Peyer's patch (tissue), 4 donors: Measurements from ENCODE around the gene AOAH. TPM values are rescaled to one million over a fixed set of nuclear protein-coding genes. Genes with fewer than 3 reads are reported as not detected.

ENCODE experiments used
- DNase-seq, 3 donors: peaks; one replicate each; pipeline ENCODE4 v3.0.0-alpha.2; 2017 to 2019
- H3K27ac ChIP-seq, 4 donors: fragments of 200-600 bp; sonication (generic); one replicate each; pipeline ENCODE4 v1.5.1; 2016 to 2019
- H3K27me3 ChIP-seq, 2 donors: fragments of 200-600 bp; sonication (generic); one replicate each; pipeline ENCODE4 v1.5.1; 2019
- H3K36me3 ChIP-seq, 3 donors: fragments of 200-600 bp; sonication (generic); one replicate each; pipeline ENCODE4 v1.5.1; 2016 to 2019
- H3K4me1 ChIP-seq, 4 donors: fragments of 200-600 bp; sonication (generic); one replicate each; pipeline ENCODE4 v1.5.1; 2016 to 2019
- H3K4me3 ChIP-seq, 4 donors: fragments of 200-600 bp; sonication (generic); 1 replicate in 3 of 4; 2 replicates in 1 of 4; pipeline ENCODE4 v1.5.1; 2016 to 2019; ENCODE audit warnings: mild to moderate bottlenecking in 1 of 4
- H3K9me3 ChIP-seq, 4 donors: fragments of 200-600 bp; sonication (generic); one replicate each; pipeline ENCODE4 v1.5.1; 2016 to 2019; ENCODE audit warnings: mild to moderate bottlenecking in 1 of 4
- POLR2A ChIP-seq, 2 donors: fragments of 450-650 bp; IDR thresholded peaks; one replicate each; pipeline ENCODE4 v1.5.1; 2017; ENCODE audit warnings: antibody characterized with exemption in 2 of 2, mild to moderate bottlenecking in 2 of 2, moderate library complexity in 2 of 2
- total RNA-seq, 4 donors: library from RNA; depleted of rRNA; stranded (reverse); fragments of >200 nt; gene quantifications; one replicate each; pipeline ENCODE4 v1.1.0, GENCODE V29; 2016
- TF ChIP-seq, protein P1 (sequence below), 6 experiments: fragments of 450-650 bp in 4 of 6; fragments of 200-600 bp in 2 of 6; sonication (generic) in 1 of 6; IDR thresholded peaks; one replicate each; pipeline ENCODE4 v1.5.1; 2017 to 2019; ENCODE audit warnings: antibody characterized with exemption in 6 of 6, mild to moderate bottlenecking in 3 of 6, moderate library complexity in 1 of 6

Gene AOAH
- total RNA-seq, 4 donors from 2014 or later, result 33.3 to 60.2 (median 43.6) TPM

DNA sequence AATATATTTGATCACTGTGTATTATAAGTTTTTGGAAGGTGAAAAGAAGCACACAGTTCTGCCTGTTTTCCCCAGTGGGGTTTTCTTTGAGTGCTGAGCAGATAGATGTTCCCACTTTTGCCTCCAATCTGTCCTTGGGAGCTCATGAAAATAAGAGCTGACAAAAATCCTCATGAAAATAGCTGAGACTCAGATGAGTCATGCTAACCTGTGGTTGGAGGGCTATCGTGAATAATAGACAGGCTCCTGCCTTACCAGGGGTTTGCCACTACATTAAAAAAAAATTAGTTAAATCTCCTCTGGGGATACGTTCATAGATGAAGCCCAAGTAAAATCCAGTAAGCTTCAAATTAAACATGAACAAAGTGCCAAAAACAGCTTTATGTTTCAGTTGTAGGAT lies 10.9 kb upstream of the AOAH start:
- Histone ChIP-seq H3K4me3 (no peak overlapping the region), H3K4me1 (peaks cover 0 to 7% (median 0%) of the 10 kb centered on the region in 4 donors), H3K27ac (no peak overlapping the region), H3K27me3 (no peaks in the 10 kb centered on the region), H3K36me3 (no peaks in the 10 kb centered on the region), H3K9me3 (no peaks in the 10 kb centered on the region)
- no peak for DNase-seq
- TF ChIP-seq, protein P1, sequence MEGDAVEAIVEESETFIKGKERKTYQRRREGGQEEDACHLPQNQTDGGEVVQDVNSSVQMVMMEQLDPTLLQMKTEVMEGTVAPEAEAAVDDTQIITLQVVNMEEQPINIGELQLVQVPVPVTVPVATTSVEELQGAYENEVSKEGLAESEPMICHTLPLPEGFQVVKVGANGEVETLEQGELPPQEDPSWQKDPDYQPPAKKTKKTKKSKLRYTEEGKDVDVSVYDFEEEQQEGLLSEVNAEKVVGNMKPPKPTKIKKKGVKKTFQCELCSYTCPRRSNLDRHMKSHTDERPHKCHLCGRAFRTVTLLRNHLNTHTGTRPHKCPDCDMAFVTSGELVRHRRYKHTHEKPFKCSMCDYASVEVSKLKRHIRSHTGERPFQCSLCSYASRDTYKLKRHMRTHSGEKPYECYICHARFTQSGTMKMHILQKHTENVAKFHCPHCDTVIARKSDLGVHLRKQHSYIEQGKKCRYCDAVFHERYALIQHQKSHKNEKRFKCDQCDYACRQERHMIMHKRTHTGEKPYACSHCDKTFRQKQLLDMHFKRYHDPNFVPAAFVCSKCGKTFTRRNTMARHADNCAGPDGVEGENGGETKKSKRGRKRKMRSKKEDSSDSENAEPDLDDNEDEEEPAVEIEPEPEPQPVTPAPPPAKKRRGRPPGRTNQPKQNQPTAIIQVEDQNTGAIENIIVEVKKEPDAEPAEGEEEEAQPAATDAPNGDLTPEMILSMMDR (IDR thresholded peaks at IDR 0.05), result no peak

DNA sequence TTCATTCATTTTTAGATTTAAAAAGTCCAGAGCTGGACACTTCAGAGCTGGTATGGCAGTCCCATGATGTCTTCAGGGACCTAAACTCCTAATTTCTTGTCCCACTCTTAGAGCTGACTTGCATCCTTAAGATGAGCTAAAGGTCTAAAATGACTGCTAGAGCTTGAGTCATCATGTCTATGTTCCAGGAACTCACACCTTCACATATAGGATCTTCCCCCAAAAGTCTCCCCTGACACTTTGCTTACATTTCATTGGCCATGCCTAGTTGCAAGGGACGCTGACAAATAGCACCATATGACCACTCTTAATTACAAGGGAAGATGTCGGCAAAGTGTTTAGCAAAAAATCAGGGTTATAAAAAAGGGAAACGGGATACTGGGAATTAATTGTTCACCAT lies 10.4 kb upstream of the AOAH start:
- Histone ChIP-seq H3K9me3 (no peaks in the 10 kb centered on the region), H3K4me3 (no peak overlapping the region), H3K36me3 (no peaks in the 10 kb centered on the region), H3K27ac (no peak overlapping the region), H3K27me3 (no peaks in the 10 kb centered on the region), H3K4me1 (peaks cover 0 to 7% (median 0%) of the 10 kb centered on the region in 4 donors)
- TF ChIP-seq, protein P1 (IDR thresholded peaks at IDR 0.05), result no peak
- no peak for TF ChIP-seq POLR2A (IDR thresholded peaks at IDR 0.05)
- no peak for DNase-seq

DNA sequence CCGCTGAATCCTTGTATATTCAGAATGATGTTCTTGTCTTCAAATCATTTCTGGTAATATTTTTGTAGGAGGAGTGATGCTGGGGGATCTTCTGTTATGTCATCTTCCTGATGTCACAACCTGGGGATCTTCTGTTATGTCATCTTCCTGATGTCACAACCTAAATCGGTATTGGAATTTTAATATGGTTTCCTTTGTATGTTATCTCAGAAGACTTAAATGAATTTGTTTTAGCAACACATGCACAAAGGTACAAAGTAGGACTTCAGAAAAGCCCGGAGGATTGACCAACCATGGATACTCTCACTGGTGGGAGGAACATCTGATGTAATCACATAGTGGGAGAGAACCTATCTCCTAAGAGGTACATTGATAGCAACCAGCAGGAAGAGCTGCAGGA lies 9.1 kb upstream of the AOAH start:
- no peak for TF ChIP-seq POLR2A (IDR thresholded peaks at IDR 0.05)
- TF ChIP-seq, protein P1 (IDR thresholded peaks at IDR 0.05), result no peak
- no peaks in the 10 kb centered on the region for H3K27me3 ChIP-seq
- no peak overlapping the region for H3K4me3 ChIP-seq
- no peaks in the 10 kb centered on the region for H3K36me3 ChIP-seq
- no peak for DNase-seq
- H3K4me1 ChIP-seq, result peaks cover 0 to 7% (median 0%) of the 10 kb centered on the region in 4 donors
- no peak overlapping the region for H3K27ac ChIP-seq
- no peaks in the 10 kb centered on the region for H3K9me3 ChIP-seq

DNA sequence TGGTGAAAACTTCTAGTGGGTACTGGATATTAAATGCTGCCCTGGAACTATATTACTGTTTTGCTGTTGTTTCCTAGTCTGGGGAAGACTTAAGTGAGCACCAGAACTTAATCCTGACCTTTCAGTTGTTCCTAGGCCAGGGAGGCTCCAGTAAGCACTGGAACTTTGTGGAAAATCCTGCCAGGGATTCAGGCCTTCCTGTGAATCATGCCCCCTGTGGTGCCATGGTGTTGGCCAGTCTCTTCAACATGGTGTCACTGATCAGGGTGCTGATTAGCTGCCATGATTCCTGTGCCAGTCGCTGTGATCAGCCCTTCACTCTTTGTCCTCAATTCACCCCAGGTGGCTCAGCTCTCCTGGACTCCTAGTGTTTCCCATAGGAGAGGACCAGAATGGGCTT lies 8.5 kb upstream of the AOAH start:
- no peak for DNase-seq
- H3K27ac ChIP-seq, result no peak overlapping the region
- H3K9me3 ChIP-seq, result no peaks in the 10 kb centered on the region
- peaks cover 0 to 7% (median 0%) of the 10 kb centered on the region in 4 donors for H3K4me1 ChIP-seq
- H3K36me3 ChIP-seq, result no peaks in the 10 kb centered on the region
- TF ChIP-seq, protein P1 (IDR thresholded peaks at IDR 0.05), result no peak
- no peak for TF ChIP-seq POLR2A (IDR thresholded peaks at IDR 0.05)
- H3K27me3 ChIP-seq, result no peaks in the 10 kb centered on the region
- H3K4me3 ChIP-seq, result no peak overlapping the region

DNA sequence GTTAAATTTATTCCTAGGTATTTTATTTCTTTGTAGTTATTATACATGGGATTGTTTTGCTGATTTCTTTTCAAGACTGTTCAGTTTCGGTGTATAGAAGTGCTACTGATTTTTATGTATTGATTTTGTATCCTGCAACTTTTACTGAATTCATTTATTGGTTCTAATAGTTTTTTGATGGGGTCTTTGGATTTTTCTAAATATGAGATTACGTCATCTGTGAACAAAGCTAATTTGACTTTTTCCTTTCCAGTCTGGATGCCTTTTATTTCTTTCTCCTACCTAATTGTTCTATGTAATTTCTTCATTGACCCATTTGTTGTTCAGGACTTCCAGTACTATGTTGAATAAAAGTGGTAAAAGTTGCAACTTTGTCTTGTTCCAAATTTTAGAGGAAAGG lies 5.8 kb upstream of the AOAH start:
- Histone ChIP-seq H3K4me1 (no peaks in the 10 kb centered on the region), H3K27ac (no peak overlapping the region), H3K27me3 (no peaks in the 10 kb centered on the region), H3K4me3 (no peak overlapping the region), H3K9me3 (no peaks in the 10 kb centered on the region), H3K36me3 (no peaks in the 10 kb centered on the region)
- DNase-seq, result no peak
- TF ChIP-seq, protein P1 (IDR thresholded peaks at IDR 0.05), result no peak
- TF ChIP-seq POLR2A (IDR thresholded peaks at IDR 0.05), result no peak

DNA sequence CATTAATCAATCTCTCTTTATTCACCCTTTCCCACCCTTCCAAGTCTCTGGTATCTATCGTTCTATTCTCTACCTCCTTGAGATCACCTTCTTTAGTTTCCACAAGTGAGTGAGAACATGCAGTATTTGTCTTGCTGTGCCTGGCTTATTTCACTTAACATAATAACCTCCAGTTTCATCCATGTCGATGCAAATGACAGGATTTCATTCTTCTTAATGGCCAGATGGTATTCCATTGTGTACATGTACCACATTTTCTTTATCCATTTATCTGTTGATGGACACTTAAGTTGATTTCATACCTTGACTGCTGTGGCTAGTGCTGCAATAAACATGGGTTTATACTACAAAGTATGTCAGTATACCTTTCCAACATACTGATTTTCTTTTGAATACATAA lies 3.8 kb upstream of the AOAH start:
- Histone ChIP-seq H3K36me3 (no peaks in the 10 kb centered on the region), H3K27me3 (no peaks in the 10 kb centered on the region), H3K4me1 (no peaks in the 10 kb centered on the region), H3K9me3 (no peaks in the 10 kb centered on the region), H3K4me3 (no peak overlapping the region), H3K27ac (no peak overlapping the region)
- TF ChIP-seq, protein P1 (IDR thresholded peaks at IDR 0.05), result no peak
- DNase-seq, result no peak
